Measurements from ENCODE around the gene REPIN1.

The REPIN1 gene

GRCh38 chr7:150390205-150390604, 21.6 kb downstream of the REPIN1 start:
- WGBS (ENCODE audit: insufficient coverage, insufficient read length) = no CpG with 5 or more reads among the region's 7 CpGs
- no peak overlapping the region for H3K4me3 ChIP-seq (ENCODE audit: low read length)
- DNase-seq (ENCODE audit: low read depth, low spot score) = no peak
- H3K4me1 ChIP-seq (ENCODE audit: control insufficient read depth, insufficient read depth, low read length) = peaks cover 4% of the 10 kb centered on the region; the same call in 1 of the 2 replicates
- H3K27me3 ChIP-seq (ENCODE audit: control insufficient read depth, insufficient read depth, low read length) = no peaks in the 10 kb centered on the region
- H3K27ac ChIP-seq (ENCODE audit: low read length) = no peak overlapping the region
- no peaks in the 10 kb centered on the region for H3K9me3 ChIP-seq (ENCODE audit: control insufficient read depth, insufficient read depth, low read length)
- H3K36me3 ChIP-seq (ENCODE audit: control insufficient read depth, insufficient read depth, low read length) = 0 out of 2 replicates have a peak, but pooled peaks cover 11% of the 10 kb centered on the region

GRCh38 chr7:150393325-150393724, 24.7 kb downstream of the REPIN1 start:
- Histone ChIP-seq H3K27me3 (ENCODE audit: control insufficient read depth, insufficient read depth, low read length) (no peaks in the 10 kb centered on the region), H3K9me3 (ENCODE audit: control insufficient read depth, insufficient read depth, low read length) (no peaks in the 10 kb centered on the region), H3K4me1 (ENCODE audit: control insufficient read depth, insufficient read depth, low read length) (peaks cover 2% of the 10 kb centered on the region), H3K36me3 (ENCODE audit: control insufficient read depth, insufficient read depth, low read length) (peaks cover 26% of the 10 kb centered on the region), H3K27ac (ENCODE audit: low read length) (no peak overlapping the region), H3K4me3 (ENCODE audit: low read length) (no peak overlapping the region)
- DNase-seq (ENCODE audit: low read depth, low spot score) = no peak
- no CpG with 5 or more reads among the region's 3 CpGs for WGBS (ENCODE audit: insufficient coverage, insufficient read length)

- no peak for DNase-seq (ENCODE audit: low read depth, low spot score)
- no peak overlapping the region for H3K4me3 ChIP-seq (ENCODE audit: low read length)
- H3K9me3 ChIP-seq (ENCODE audit: control insufficient read depth, insufficient read depth, low read length) = no peaks in the 10 kb centered on the region
- no peak overlapping the region for H3K27ac ChIP-seq (ENCODE audit: low read length)
- H3K27me3 ChIP-seq (ENCODE audit: control insufficient read depth, insufficient read depth, low read length) = no peaks in the 10 kb centered on the region
- peaks cover 17% of the 10 kb centered on the region for H3K36me3 ChIP-seq (ENCODE audit: control insufficient read depth, insufficient read depth, low read length)
- WGBS (ENCODE audit: insufficient coverage, insufficient read length) = no CpG with 5 or more reads among the region's 20 CpGs
- H3K4me1 ChIP-seq (ENCODE audit: control insufficient read depth, insufficient read depth, low read length) = peaks cover 13% of the 10 kb centered on the region
Measured at GRCh38 chr7:150396426-150396825, 27.8 kb downstream of the REPIN1 start.

GRCh38 chr7:150396851-150397260, 28.2 kb downstream of the REPIN1 start:
- Histone ChIP-seq H3K27ac (ENCODE audit: low read length) (no peak overlapping the region), H3K4me1 (ENCODE audit: control insufficient read depth, insufficient read depth, low read length) (peaks cover 13% of the 10 kb centered on the region), H3K36me3 (ENCODE audit: control insufficient read depth, insufficient read depth, low read length) (peaks cover 17% of the 10 kb centered on the region), H3K9me3 (ENCODE audit: control insufficient read depth, insufficient read depth, low read length) (no peaks in the 10 kb centered on the region), H3K4me3 (ENCODE audit: low read length) (no peak overlapping the region), H3K27me3 (ENCODE audit: control insufficient read depth, insufficient read depth, low read length) (no peaks in the 10 kb centered on the region)
- DNase-seq (ENCODE audit: low read depth, low spot score) = no peak
- WGBS (ENCODE audit: insufficient coverage, insufficient read length) = no CpG with 5 or more reads among the region's 48 CpGs

DNA sequence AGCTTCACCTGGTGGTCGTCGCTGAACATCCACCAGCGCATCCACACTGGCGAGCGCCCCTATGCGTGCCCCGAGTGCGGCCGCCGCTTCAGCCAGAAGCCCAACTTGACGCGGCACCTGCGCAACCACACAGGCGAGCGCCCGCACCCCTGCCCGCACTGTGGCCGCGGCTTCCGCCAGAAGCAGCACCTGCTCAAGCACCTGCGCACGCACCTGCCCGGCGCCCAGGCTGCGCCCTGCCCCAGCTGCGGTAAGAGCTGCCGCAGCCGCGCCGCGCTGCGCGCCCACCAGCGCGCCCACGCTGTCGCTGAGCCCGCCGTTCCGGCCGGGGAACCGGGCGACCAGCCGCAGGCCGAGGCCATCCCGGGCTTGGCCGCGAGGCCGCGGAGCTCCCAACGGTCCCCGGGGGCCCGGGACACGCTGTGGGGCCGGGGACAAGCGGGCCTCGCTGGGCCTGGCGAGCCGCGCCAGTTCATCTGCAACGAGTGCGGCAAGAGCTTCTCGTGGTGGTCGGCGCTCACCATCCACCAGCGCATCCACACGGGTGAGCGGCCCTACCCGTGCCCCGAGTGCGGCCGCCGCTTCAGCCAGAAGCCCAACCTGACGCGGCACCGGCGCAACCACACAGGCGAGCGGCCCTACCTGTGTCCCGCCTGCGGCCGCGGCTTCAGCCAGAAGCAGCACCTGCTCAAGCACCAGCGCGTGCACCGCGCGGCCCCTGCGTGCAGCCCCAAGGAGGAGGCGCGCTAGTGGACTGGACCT, 28.9 kb downstream of the REPIN1 start:
- H3K27me3 ChIP-seq (ENCODE audit: control insufficient read depth, insufficient read depth, low read length) = no peaks in the 10 kb centered on the region
- DNase-seq (ENCODE audit: low read depth, low spot score) = no peak
- no peak overlapping the region for H3K27ac ChIP-seq (ENCODE audit: low read length)
- no CpG with 5 or more reads among the region's 91 CpGs for WGBS (ENCODE audit: insufficient coverage, insufficient read length)
- H3K9me3 ChIP-seq (ENCODE audit: control insufficient read depth, insufficient read depth, low read length) = no peaks in the 10 kb centered on the region
- H3K36me3 ChIP-seq (ENCODE audit: control insufficient read depth, insufficient read depth, low read length) = peaks cover 17% of the 10 kb centered on the region
- no peak overlapping the region for H3K4me3 ChIP-seq (ENCODE audit: low read length)
- peaks cover 14% of the 10 kb centered on the region for H3K4me1 ChIP-seq (ENCODE audit: control insufficient read depth, insufficient read depth, low read length)

DNA sequence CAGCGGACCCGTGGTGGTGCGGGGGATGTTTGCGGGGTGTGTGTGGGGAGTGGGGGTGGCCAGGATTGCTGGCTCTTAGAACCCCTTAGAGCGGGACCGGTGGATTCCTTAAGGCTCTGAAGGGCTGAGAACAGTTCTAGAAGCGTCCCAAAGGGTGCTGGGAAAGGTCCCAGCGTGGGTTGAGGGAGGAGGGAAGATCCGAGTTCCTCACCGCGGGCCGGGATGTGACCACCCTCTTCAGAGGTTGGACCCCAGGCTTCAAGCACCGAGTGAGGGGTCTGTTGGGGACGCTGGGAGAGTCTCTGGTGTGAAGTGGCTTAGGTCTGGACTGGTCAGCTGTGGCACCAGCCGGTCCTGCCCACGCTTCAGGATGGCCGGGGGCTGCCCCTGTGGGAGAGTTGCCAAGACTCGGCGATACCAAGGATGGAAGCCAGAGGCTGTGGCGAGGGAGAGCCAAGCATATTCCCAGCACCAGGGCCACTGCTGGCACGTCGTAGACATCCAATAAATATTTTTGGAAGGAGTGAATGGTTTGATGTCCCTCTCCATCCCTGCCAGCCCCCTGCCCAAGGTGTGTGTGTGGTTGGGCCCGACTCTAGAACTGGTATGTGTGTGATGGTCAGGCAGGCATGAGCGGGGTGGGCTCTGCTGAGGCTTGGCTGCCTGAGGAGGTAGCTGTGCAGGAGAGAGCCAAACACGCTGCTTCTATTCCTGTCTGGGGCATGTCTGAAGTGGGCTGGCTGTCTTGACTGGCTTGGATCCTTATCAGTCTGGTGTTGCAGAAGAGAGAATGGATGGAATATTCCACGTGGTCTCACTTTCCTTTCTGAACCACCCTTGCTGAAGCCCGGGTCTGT, 29.7 kb downstream of the REPIN1 start:
- no peak overlapping the region for H3K4me3 ChIP-seq (ENCODE audit: low read length)
- no peak for DNase-seq (ENCODE audit: low read depth, low spot score)
- WGBS (ENCODE audit: insufficient coverage, insufficient read length) = no CpG with 5 or more reads among the region's 27 CpGs
- no peaks in the 10 kb centered on the region for H3K27me3 ChIP-seq (ENCODE audit: control insufficient read depth, insufficient read depth, low read length)
- H3K36me3 ChIP-seq (ENCODE audit: control insufficient read depth, insufficient read depth, low read length) = peaks cover 17% of the 10 kb centered on the region
- H3K27ac ChIP-seq (ENCODE audit: low read length) = no peak overlapping the region
- no peaks in the 10 kb centered on the region for H3K9me3 ChIP-seq (ENCODE audit: control insufficient read depth, insufficient read depth, low read length)
- peaks cover 21% of the 10 kb centered on the region for H3K4me1 ChIP-seq (ENCODE audit: control insufficient read depth, insufficient read depth, low read length)

- DNase-seq (ENCODE audit: low read depth, low spot score) = no peak
- no peak overlapping the region for H3K27ac ChIP-seq (ENCODE audit: low read length)
- H3K4me1 ChIP-seq (ENCODE audit: control insufficient read depth, insufficient read depth, low read length) = peaks cover 26% of the 10 kb centered on the region
- WGBS (ENCODE audit: insufficient coverage, insufficient read length) = no CpG with 5 or more reads among the region's 2 CpGs
- no peaks in the 10 kb centered on the region for H3K9me3 ChIP-seq (ENCODE audit: control insufficient read depth, insufficient read depth, low read length)
- H3K4me3 ChIP-seq (ENCODE audit: low read length) = no peak overlapping the region
- no peaks in the 10 kb centered on the region for H3K27me3 ChIP-seq (ENCODE audit: control insufficient read depth, insufficient read depth, low read length)
- H3K36me3 ChIP-seq (ENCODE audit: control insufficient read depth, insufficient read depth, low read length) = peaks cover 17% of the 10 kb centered on the region
Measured at GRCh38 chr7:150398965-150399320, 30.3 kb downstream of the REPIN1 start.

DNA sequence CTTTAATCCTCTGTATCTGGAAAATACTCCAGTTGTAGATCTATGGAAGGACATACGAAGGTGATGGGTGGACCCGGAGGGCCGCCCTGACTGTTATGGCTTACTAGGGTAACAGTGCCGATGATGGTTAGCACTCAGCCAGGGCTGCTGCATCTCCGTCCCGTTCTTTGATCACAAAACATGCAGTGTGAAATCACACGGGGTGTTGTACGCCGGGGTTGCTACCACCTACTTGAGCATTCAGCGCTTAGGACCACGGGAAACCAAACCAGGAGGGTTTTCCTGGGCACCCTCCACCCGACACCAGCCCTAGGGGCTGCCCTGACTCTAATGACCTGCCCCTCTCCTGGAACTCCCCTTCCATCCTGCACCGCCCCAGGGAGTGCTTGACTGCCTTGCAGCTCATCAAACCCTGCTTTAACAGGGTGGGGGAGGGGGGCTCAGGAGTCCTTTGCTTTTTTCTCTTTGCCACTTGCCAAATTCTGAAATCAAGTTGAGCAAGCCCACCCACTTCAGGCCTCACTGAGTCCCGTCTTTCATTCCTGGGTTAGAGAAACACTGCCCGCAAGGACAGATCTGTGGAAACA, 30.9 kb downstream of the REPIN1 start:
- Histone ChIP-seq H3K27me3 (ENCODE audit: control insufficient read depth, insufficient read depth, low read length) (no peaks in the 10 kb centered on the region), H3K36me3 (ENCODE audit: control insufficient read depth, insufficient read depth, low read length) (peaks cover 17% of the 10 kb centered on the region), H3K27ac (ENCODE audit: low read length) (no peak overlapping the region), H3K4me3 (ENCODE audit: low read length) (no peak overlapping the region), H3K4me1 (ENCODE audit: control insufficient read depth, insufficient read depth, low read length) (peaks cover 28% of the 10 kb centered on the region), H3K9me3 (ENCODE audit: control insufficient read depth, insufficient read depth, low read length) (no peaks in the 10 kb centered on the region)
- DNase-seq (ENCODE audit: low read depth, low spot score) = no peak
- no CpG with 5 or more reads among the region's 15 CpGs for WGBS (ENCODE audit: insufficient coverage, insufficient read length)

DNA sequence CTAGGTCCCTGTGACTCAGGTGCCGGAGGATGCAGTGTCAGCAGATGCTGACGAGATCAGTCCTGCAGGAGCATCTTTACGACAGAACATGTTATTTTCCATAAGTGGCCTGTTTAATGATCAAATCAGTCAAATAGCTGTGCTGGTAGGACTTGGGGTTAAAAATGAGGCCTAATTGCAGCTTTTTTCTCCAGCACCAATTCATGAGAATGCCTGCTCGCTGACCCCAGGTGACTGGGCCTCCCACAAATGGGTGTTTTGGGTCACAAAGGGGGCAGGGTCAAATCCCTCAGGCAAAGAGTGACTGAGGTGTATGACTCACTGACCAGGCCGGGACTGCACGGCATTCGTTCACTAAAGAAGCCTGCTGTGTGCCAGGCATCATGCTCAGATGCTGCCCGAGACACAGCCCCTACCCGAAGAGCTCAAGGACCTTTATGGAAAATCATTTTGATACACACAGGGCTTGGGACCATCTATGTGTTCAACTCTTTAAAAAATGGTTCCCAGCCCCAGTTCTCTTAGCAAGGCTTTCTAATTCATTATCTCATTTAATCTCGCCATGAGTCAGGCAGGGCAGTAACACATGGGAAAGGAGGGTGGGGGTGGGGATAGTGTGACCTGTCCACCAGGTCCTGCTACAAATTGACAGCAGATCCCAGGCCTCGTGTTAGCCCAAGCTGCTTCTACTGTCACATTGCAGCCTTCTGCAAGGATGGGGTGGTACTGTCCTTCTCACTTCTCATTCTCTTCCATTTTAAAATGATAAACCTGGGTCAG, 31.6 kb downstream of the REPIN1 start:
- peaks cover 28% of the 10 kb centered on the region for H3K4me1 ChIP-seq (ENCODE audit: control insufficient read depth, insufficient read depth, low read length)
- H3K36me3 ChIP-seq (ENCODE audit: control insufficient read depth, insufficient read depth, low read length) = peaks cover 17% of the 10 kb centered on the region
- no peak overlapping the region for H3K4me3 ChIP-seq (ENCODE audit: low read length)
- no peak overlapping the region for H3K27ac ChIP-seq (ENCODE audit: low read length)
- no peaks in the 10 kb centered on the region for H3K27me3 ChIP-seq (ENCODE audit: control insufficient read depth, insufficient read depth, low read length)
- WGBS (ENCODE audit: insufficient coverage, insufficient read length) = no CpG with 5 or more reads among the region's 11 CpGs
- no peaks in the 10 kb centered on the region for H3K9me3 ChIP-seq (ENCODE audit: control insufficient read depth, insufficient read depth, low read length)
- no peak for DNase-seq (ENCODE audit: low read depth, low spot score)
